HFFc6 (cell line): ENCODE results near the gene PRKG1. TPM values are rescaled to one million over a fixed set of nuclear protein-coding genes. Genes with fewer than 3 reads are reported as not detected.

Experiments
- DNase-seq: peaks from one replicate; pipeline ENCODE4 v3.0.0-alpha.2; 2018
- H3K27ac Mint-ChIP-seq: 2 replicates; pipeline ENCODE4 v1.8.0; 2020; ENCODE audit warnings: mild to moderate bottlenecking, mixed read lengths
- H3K27me3 Mint-ChIP-seq: 2 replicates; pipeline ENCODE4 v1.8.0; 2021; ENCODE audit warnings: mild to moderate bottlenecking, moderate library complexity, mixed read lengths; ENCODE audit not compliant: insufficient read depth
- H3K36me3 Mint-ChIP-seq: 2 replicates; pipeline ENCODE4 v1.8.0; 2021; ENCODE audit warnings: low read depth, mixed read lengths
- H3K4me1 Mint-ChIP-seq: 2 replicates; pipeline ENCODE4 v1.8.0; 2020; ENCODE audit warnings: low read depth, mixed read lengths
- H3K4me3 Mint-ChIP-seq: 2 replicates; pipeline ENCODE4 v1.8.0; 2020; ENCODE audit warnings: mild to moderate bottlenecking, moderate library complexity, mixed read lengths
- H3K9me3 Mint-ChIP-seq: 2 replicates; pipeline ENCODE4 v1.8.0; 2020; ENCODE audit warnings: mild to moderate bottlenecking, mixed read lengths
- total RNA-seq, 6 experiments: library from RNA; stranded (reverse); fragmentation: NEBNext Ultra II Directional; extraction: Animal tissue kit (Norgen Biotek cat#: 25700); gene quantifications; 2 replicates in 1 of 6; 3 replicates in 5 of 6; pipeline ENCODE4 v1.2.3, GENCODE V29; 2021
- TF ChIP-seq, protein P1 (sequence below): fragments of 200-600 bp; sonication (generic); IDR thresholded peaks from 2 replicates; pipeline ENCODE4 v1.5.0; 2021; ENCODE audit warnings: antibody characterized with exemption, mild to moderate bottlenecking

The PRKG1 gene
- total RNA-seq, 6 experiments from 2014 or later: 9.3 to 10.1 (median 9.8) TPM

DNA sequence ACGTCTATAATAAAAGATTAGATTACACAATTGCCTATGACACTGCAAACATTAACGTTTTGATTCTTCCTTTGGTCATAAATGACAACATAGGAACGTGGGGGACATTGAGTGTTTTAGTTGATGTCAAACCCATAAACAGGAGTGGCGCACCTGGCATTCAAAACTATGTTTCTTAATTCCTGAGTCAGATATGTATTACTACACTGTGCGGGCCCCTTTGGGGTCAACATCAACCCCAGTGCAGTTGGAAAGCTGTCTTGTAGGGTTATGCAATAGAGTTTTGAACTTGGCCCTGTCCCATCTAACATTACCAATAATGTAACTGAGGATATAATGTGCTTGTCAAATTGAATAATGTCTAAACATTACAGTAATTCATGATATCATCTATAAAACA, 468.6 kb downstream of the PRKG1 start:
- TF ChIP-seq, protein P1, sequence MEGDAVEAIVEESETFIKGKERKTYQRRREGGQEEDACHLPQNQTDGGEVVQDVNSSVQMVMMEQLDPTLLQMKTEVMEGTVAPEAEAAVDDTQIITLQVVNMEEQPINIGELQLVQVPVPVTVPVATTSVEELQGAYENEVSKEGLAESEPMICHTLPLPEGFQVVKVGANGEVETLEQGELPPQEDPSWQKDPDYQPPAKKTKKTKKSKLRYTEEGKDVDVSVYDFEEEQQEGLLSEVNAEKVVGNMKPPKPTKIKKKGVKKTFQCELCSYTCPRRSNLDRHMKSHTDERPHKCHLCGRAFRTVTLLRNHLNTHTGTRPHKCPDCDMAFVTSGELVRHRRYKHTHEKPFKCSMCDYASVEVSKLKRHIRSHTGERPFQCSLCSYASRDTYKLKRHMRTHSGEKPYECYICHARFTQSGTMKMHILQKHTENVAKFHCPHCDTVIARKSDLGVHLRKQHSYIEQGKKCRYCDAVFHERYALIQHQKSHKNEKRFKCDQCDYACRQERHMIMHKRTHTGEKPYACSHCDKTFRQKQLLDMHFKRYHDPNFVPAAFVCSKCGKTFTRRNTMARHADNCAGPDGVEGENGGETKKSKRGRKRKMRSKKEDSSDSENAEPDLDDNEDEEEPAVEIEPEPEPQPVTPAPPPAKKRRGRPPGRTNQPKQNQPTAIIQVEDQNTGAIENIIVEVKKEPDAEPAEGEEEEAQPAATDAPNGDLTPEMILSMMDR: no peak
- H3K36me3 Mint-ChIP-seq: no peaks in the 10 kb centered on the region
- H3K4me3 Mint-ChIP-seq: no peak overlapping the region
- DNase-seq: no peak
- no peaks in the 10 kb centered on the region for H3K9me3 Mint-ChIP-seq
- H3K4me1 Mint-ChIP-seq: no peaks in the 10 kb centered on the region
- no peak overlapping the region for H3K27ac Mint-ChIP-seq
- no peaks in the 10 kb centered on the region for H3K27me3 Mint-ChIP-seq

DNA sequence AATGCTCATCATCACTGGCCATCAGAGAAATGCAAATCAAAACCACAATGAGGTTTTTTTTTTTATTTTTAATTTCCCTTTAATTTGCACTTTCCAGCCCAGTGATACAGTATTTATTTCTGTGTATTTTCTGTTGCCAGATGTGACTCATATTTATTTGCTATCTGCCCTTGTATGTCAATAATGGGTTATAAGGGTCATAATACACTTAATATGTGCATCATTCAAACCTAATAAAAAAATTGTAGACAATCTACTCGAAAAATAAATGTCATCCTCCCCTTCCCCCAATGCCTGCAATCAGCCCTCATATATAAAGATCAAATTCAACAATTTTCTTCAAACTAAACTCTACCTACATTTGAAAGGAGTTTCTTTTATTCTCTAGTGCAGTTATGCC, 470.6 kb downstream of the PRKG1 start:
- Mint-ChIP-seq H3K27ac (no peak overlapping the region), H3K36me3 (no peaks in the 10 kb centered on the region), H3K4me1 (no peaks in the 10 kb centered on the region; the same call in 1 of the 2 replicates), H3K4me3 (no peak overlapping the region), H3K27me3 (no peaks in the 10 kb centered on the region), H3K9me3 (no peaks in the 10 kb centered on the region)
- TF ChIP-seq, protein P1: no peak
- no peak for DNase-seq

GRCh38 chr10:51547941-51548340, 473.7 kb downstream of the PRKG1 start:
- no peak overlapping the region for H3K27ac Mint-ChIP-seq
- H3K36me3 Mint-ChIP-seq: no peaks in the 10 kb centered on the region
- no peak overlapping the region for H3K4me3 Mint-ChIP-seq
- H3K27me3 Mint-ChIP-seq: no peaks in the 10 kb centered on the region
- TF ChIP-seq, protein P1: no peak
- H3K9me3 Mint-ChIP-seq: no peaks in the 10 kb centered on the region
- no peak for DNase-seq
- no peaks in the 10 kb centered on the region; the same call in 1 of the 2 replicates for H3K4me1 Mint-ChIP-seq

DNA sequence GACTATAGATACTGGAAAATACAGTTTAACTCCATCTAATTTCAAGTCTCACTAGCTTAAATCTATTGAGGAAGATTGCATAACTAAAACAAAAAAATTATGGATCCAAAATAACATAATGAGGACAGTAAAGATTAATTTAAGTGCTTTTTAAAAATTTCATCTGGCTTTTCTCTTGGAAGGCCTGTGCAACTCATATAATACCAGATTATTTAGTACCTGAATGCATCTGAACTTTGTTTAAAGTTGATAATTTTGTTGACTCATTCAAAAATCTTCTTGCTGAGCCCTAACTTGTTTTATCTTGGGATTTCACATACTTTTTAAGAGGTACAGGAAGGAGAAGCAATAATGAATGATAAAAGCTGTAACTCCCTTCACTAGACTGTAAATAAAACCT, 478.6 kb downstream of the PRKG1 start:
- H3K27ac Mint-ChIP-seq: no peak overlapping the region
- no peaks in the 10 kb centered on the region for H3K9me3 Mint-ChIP-seq
- peaks cover 6% of the 10 kb centered on the region; the same call in 1 of the 2 replicates for H3K4me1 Mint-ChIP-seq
- H3K36me3 Mint-ChIP-seq: no peaks in the 10 kb centered on the region
- H3K27me3 Mint-ChIP-seq: no peaks in the 10 kb centered on the region
- no peak overlapping the region for H3K4me3 Mint-ChIP-seq
- TF ChIP-seq, protein P1: no peak
- no peak for DNase-seq

- Mint-ChIP-seq H3K9me3 (no peaks in the 10 kb centered on the region), H3K27me3 (no peaks in the 10 kb centered on the region), H3K4me3 (no peak overlapping the region), H3K36me3 (no peaks in the 10 kb centered on the region), H3K4me1 (no peaks in the 10 kb centered on the region), H3K27ac (no peak overlapping the region)
- TF ChIP-seq, protein P1: no peak
- DNase-seq: no peak
Observed at GRCh38 chr10:51564896-51565510, 490.7 kb downstream of the PRKG1 start.

GRCh38 chr10:51567271-51567670, 493.0 kb downstream of the PRKG1 start:
- H3K27ac Mint-ChIP-seq: no peak overlapping the region
- no peaks in the 10 kb centered on the region for H3K9me3 Mint-ChIP-seq
- no peak for DNase-seq
- no peaks in the 10 kb centered on the region for H3K27me3 Mint-ChIP-seq
- TF ChIP-seq, protein P1: no peak
- H3K4me1 Mint-ChIP-seq: no peaks in the 10 kb centered on the region
- H3K36me3 Mint-ChIP-seq: no peaks in the 10 kb centered on the region
- no peak overlapping the region for H3K4me3 Mint-ChIP-seq
